ENCODE results near the gene FLT3LG.

Gene FLT3LG

GRCh38 chr19:49507803-49508494 is 33.9 kb downstream of the FLT3LG start:
- in situ Hi-C loops (cut with HindIII; ENCODE audit: low sequenced_read_pairs), result no loop called here

- in situ Hi-C loops (cut with HindIII; ENCODE audit: low sequenced_read_pairs), result loop anchor here (5.0 to 10.0 kb wide), 2 partner anchors 49 to 162 kb away; partner anchors contain the start of gene PRMT1
Measured at GRCh38 chr19:49512970-49513745, 39.1 kb downstream of the FLT3LG start.

GRCh38 chr19:49513746-49514118 is 39.7 kb downstream of the FLT3LG start:
- in situ Hi-C loops (cut with HindIII; ENCODE audit: low sequenced_read_pairs), result loop anchor here (5.0 to 10.0 kb wide), 2 partner anchors 49 to 161 kb away; partner anchors contain the start of gene PRMT1

GRCh38 chr19:49514151-49514550 is 40.1 kb downstream of the FLT3LG start:
- in situ Hi-C loops (cut with HindIII; ENCODE audit: low sequenced_read_pairs), result loop anchor here (5.0 to 10.0 kb wide), 2 partner anchors 48 to 161 kb away; partner anchors contain the start of gene PRMT1

- in situ Hi-C loops (cut with HindIII; ENCODE audit: low sequenced_read_pairs), result loop anchor here (10.0 kb wide), 1 partner anchor 159 kb away; the partner anchor contains the start of gene PRMT1
Measured at GRCh38 chr19:49515767-49516166, 41.8 kb downstream of the FLT3LG start.

GRCh38 chr19:49518033-49518432 is 44.0 kb downstream of the FLT3LG start:
- in situ Hi-C loops (cut with HindIII; ENCODE audit: low sequenced_read_pairs), result loop anchor here (10.0 kb wide), 1 partner anchor 157 kb away; the partner anchor contains the start of gene PRMT1

- in situ Hi-C loops (cut with HindIII; ENCODE audit: low sequenced_read_pairs), result no loop called here
Measured at GRCh38 chr19:49520705-49521319, 46.8 kb downstream of the FLT3LG start.

- in situ Hi-C loops (cut with HindIII; ENCODE audit: low sequenced_read_pairs), result no loop called here
Measured at GRCh38 chr19:49524812-49525455, 50.9 kb downstream of the FLT3LG start.

- in situ Hi-C loops (cut with HindIII; ENCODE audit: low sequenced_read_pairs), result no loop called here
Measured at GRCh38 chr19:49528211-49528771, 54.3 kb downstream of the FLT3LG start.

GRCh38 chr19:49530708-49531107 is 56.7 kb downstream of the FLT3LG start:
- in situ Hi-C loops (cut with HindIII; ENCODE audit: low sequenced_read_pairs), result no loop called here

GRCh38 chr19:49533551-49534488 is 59.8 kb downstream of the FLT3LG start:
- in situ Hi-C loops (cut with HindIII; ENCODE audit: low sequenced_read_pairs), result no loop called here

GRCh38 chr19:49534632-49535385 is 60.8 kb downstream of the FLT3LG start:
- in situ Hi-C loops (cut with HindIII; ENCODE audit: low sequenced_read_pairs), result no loop called here

Data from endothelial cell of hepatic sinusoid (primary cell).